ENCODE measurements around the gene CPED1.

DNA sequence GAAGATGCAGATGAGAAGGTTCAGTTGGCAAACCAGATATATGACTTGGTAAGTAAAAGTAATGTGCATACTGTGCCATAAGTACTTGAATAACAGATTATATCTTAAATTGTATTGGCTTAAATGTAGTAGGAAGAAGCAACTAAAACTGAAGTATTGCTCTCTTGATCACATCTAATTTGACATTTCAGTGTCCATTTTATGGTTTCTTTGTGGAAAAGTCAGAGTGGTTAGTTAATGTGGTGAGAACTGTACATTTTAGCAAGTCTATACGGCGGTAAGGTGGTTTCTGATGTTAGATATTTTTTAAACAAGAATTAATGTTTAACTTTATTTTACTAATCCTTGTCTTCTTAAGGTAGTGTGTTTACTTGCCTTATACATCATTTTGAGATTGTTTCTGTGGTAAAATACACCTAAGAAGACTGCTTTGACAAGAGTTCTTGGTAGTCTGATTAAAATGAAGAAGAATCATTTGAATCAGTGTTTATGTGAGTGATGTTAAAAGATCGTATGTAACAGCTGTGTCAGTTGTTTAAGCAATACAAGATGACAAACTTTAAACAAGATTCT, 32.8 kb upstream of the CPED1 start:
- no peak for TF ChIP-seq EZH2 (IDR thresholded peaks at IDR 0.05; ENCODE audit: borderline replicate concordance, insufficient read depth, low read length, poor library complexity, severe bottlenecking)
- TF ChIP-seq, protein P1, sequence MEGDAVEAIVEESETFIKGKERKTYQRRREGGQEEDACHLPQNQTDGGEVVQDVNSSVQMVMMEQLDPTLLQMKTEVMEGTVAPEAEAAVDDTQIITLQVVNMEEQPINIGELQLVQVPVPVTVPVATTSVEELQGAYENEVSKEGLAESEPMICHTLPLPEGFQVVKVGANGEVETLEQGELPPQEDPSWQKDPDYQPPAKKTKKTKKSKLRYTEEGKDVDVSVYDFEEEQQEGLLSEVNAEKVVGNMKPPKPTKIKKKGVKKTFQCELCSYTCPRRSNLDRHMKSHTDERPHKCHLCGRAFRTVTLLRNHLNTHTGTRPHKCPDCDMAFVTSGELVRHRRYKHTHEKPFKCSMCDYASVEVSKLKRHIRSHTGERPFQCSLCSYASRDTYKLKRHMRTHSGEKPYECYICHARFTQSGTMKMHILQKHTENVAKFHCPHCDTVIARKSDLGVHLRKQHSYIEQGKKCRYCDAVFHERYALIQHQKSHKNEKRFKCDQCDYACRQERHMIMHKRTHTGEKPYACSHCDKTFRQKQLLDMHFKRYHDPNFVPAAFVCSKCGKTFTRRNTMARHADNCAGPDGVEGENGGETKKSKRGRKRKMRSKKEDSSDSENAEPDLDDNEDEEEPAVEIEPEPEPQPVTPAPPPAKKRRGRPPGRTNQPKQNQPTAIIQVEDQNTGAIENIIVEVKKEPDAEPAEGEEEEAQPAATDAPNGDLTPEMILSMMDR (IDR thresholded peaks at IDR 0.05; ENCODE audit: poor library complexity, severe bottlenecking): no peak
- TF ChIP-seq EP300 (conservative IDR thresholded peaks at IDR 0.05; ENCODE audit: poor library complexity, severe bottlenecking): no peak
- no peak for TF ChIP-seq POLR2AphosphoS5 (IDR thresholded peaks at IDR 0.05)
- TF ChIP-seq, protein P2, sequence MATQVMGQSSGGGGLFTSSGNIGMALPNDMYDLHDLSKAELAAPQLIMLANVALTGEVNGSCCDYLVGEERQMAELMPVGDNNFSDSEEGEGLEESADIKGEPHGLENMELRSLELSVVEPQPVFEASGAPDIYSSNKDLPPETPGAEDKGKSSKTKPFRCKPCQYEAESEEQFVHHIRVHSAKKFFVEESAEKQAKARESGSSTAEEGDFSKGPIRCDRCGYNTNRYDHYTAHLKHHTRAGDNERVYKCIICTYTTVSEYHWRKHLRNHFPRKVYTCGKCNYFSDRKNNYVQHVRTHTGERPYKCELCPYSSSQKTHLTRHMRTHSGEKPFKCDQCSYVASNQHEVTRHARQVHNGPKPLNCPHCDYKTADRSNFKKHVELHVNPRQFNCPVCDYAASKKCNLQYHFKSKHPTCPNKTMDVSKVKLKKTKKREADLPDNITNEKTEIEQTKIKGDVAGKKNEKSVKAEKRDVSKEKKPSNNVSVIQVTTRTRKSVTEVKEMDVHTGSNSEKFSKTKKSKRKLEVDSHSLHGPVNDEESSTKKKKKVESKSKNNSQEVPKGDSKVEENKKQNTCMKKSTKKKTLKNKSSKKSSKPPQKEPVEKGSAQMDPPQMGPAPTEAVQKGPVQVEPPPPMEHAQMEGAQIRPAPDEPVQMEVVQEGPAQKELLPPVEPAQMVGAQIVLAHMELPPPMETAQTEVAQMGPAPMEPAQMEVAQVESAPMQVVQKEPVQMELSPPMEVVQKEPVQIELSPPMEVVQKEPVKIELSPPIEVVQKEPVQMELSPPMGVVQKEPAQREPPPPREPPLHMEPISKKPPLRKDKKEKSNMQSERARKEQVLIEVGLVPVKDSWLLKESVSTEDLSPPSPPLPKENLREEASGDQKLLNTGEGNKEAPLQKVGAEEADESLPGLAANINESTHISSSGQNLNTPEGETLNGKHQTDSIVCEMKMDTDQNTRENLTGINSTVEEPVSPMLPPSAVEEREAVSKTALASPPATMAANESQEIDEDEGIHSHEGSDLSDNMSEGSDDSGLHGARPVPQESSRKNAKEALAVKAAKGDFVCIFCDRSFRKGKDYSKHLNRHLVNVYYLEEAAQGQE (IDR thresholded peaks at IDR 0.05; ENCODE audit: borderline replicate concordance): no peak
- no peak for TF ChIP-seq RAD21 (conservative IDR thresholded peaks at IDR 0.05)
